Measurements from ENCODE around the gene CBARP.
"Not testable (repeated sequence)": the region's sequence is repeated elsewhere in the genome, so short reads cannot be mapped to it uniquely, and the experiment has no call there.

The CBARP gene

DNA sequence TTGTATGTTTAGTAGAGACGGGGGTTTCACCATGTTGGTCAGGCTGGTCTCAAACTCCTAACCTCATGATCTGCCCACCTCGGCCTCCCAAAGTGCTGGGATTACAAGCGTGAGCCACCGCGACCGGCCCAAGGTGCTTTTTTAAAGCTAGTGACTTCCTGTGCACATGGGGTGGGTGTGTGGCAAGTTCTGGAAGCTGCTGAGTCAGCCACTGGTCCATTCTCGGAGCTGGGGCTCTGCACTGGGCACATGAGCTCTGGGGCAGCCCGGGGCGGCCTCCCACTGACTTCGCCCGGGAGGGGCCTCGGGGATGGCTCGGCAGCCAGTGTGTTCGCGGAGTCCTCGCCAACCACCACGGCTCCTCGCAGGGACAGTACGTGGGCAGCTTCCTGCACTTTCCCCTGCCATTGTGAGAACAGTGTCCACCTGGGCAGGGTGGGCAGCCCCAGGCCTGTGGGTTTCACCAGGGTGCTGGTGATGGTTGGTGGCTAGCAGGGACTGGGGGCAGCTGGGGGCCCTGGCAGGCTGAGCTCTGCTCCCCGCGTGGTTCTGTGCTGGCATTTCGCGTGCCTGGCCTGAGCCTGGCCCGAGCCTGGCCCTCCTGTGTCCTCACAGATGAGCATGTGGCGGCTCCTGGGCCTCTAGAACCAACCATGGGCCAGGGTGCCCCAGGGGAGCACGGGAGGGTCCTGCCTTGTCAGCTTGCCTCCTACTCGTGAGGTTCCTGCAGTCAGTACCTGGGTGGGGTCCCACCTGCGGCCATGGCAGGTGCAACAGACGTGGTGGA, 12.2 kb downstream of the CBARP start:
- DNase-seq: no peak

- DNase-seq: no peak
These were observed 13.0 kb downstream of the CBARP start for GRCh38 chr19:1224847-1225246.

GRCh38 chr19:1224047-1224825, 13.6 kb downstream of the CBARP start:
- no peak for DNase-seq

DNA sequence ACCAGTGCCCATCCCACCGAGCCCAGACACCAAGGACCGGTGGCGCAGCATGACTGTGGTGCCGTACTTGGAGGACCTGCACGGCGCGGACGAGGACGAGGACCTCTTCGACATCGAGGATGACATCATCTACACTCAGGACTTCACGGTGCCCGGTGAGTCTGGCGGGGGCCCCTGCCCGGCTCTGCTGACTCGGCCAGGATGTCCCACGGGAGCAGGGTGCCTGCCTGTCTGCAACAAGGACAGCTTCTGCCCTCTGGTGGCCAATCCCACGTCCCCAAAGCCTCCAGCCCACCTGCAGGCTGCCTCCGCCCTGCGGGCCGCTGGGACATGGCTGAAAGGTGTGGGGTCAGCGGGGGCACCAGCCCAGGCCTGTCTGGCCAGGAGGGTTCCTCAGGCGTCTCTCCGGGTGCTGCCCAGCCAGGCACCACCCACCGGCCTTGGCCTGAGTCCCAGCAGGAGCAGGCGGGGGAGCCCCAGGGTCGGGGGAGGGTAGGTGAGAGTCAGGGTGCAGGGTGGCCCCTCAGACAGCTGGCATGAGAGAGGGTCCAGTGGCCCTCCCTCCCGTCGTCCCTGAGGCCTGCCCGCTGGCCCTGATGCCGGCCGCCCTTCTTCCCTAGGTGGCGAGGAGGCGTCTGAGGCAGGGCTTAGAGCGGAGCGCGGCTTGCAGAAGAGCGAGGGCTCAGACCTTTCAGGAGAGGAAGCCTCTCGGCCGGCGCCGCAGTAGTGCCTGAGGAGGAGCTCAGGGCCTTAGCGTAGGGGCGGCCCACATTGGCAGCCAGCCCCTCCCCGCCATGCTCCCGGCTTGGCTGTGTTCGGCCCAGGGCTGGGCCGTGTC, 14.6 kb downstream of the CBARP start:
- DNase-seq: no peak

DNA sequence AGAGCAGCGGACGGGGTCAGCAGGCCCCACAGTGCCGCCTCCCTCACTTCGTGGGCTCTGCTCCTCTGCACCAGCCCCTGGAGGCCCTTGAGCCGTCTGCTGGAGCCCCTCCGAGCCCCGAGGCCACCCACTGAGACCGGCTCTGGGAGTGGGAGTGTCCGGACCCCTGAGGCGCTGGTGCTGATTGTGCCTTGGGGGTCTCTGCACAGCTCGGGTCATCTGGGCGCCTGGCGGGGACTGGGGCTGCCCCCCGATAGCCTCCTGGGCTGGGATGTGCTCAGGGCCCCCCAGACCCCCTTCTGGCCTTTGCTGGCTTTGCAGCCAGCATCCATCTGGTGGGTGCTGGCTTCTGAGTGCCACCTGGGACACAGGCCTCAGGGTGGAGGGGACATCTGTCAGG, 15.4 kb downstream of the CBARP start:
- DNase-seq: no peak

DNA sequence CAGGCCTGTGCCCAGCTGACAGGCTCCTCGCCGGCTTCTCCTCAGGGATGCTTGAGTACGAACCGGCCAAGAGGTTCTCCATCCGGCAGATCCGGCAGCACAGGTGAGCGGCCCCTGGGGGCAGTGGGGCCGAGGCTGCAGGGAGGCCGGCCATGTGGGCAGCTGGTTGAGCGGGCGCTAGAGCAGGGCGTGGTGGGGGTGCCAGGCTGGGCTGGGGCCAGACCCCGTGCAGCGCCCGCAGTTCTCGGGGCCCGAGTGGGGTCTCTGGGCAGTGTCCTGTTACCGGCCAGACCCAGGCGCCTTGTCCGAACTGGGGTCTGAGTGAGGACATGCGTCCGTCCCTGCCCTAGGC, 15.9 kb downstream of the CBARP start:
- DNase-seq: no peak

GRCh38 chr19:1220976-1221903, 16.6 kb downstream of the CBARP start:
- no peak for DNase-seq

- DNase-seq: no peak
These were observed 17.3 kb downstream of the CBARP start for GRCh38 chr19:1220477-1220930.

DNA sequence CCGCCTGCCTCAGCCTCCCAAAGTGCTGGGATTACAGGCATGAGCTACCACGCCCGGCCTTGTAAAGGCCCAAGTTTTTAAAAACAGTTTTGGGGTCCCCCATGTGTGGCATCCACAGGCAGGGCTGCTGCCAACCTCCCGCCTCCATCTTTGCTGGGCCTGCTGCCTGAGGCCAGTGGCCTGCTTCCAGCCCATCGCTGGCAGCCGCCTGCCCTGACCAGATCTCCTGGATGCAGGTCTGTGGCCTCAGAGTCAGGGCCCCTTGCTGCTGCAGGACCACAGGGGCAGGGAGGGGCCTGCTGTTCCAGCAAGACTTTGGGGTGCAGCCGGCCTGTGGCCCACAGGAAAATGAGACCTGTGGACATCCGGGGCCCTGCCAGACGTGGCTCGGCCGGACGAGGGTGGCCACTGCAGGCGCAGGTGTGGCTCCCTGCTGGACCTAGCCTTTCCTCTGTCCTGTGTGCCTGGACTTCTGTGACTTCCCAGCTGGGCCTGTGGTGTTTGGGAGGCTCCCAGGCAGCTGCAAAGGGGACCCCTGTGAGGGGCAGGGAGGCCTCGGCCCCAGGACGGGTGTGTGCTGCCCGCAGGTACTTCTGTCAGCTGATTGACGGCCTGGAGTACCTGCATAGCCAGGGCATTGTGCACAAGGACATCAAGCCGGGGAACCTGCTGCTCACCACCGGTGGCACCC, 17.9 kb downstream of the CBARP start:
- DNase-seq: no peak

DNA sequence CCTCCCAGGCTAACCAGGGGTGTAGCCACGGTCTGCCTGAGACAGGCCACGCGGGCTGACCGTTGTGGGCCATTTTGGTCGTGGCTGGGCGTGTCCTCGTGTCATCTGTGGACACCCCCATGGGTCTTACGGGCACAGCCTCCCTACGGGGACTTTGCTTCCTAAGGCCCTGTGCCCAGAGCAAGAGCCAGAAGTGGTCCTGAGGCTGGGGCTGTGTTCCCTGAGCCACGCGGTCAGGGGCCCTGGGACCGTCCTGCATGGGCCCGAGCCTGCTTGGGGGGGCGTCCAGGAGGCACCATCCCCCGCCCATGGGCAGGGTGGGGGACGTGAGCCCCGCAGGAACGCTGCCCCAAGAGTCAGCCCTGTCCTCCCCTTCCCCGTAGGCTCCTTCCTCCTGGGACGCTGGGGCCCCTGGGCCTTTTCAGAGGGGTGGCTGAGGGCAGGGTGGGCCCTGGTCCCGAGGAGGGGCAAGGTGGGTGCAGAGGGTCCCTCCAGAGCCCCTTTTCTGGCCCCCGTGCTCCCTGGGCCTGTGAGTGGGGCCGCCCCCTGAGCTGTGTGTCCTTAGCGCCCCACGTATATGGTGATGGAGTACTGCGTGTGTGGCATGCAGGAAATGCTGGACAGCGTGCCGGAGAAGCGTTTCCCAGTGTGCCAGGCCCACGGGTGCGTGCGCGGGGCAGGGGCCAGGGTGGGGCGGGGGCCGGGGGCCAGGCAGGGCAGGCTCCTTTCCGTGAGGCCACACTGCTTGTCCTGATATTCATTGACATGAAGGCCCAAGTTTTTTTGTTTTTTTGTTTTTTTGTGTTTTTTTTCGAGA, 18.8 kb downstream of the CBARP start:
- DNase-seq: no peak

GRCh38 chr19:1217366-1217765, 20.4 kb downstream of the CBARP start:
- DNase-seq: no peak

DNA sequence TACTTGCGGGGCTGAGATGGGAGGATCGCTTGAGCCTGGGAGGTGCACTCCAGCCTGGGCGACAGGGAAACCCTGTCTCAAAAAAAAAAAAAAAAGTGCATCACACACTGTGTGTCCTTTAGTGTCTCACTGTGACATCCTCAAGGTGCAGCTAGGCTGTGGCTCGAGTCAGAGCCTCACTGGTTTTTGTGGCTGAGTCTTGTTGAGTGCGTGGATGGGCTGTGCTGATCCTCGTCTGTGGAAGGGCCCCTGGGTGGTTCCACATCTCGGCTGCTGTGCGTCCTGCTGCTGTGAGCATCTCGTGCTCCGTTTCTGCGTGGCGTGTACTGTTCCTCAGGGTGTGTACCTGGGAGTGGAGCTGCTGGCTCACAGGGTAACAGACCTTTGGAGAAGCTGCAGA, 21.0 kb downstream of the CBARP start:
- DNase-seq: no peak

- no peak for DNase-seq
These were observed 22.7 kb downstream of the CBARP start for GRCh38 chr19:1214862-1215731.

DNA sequence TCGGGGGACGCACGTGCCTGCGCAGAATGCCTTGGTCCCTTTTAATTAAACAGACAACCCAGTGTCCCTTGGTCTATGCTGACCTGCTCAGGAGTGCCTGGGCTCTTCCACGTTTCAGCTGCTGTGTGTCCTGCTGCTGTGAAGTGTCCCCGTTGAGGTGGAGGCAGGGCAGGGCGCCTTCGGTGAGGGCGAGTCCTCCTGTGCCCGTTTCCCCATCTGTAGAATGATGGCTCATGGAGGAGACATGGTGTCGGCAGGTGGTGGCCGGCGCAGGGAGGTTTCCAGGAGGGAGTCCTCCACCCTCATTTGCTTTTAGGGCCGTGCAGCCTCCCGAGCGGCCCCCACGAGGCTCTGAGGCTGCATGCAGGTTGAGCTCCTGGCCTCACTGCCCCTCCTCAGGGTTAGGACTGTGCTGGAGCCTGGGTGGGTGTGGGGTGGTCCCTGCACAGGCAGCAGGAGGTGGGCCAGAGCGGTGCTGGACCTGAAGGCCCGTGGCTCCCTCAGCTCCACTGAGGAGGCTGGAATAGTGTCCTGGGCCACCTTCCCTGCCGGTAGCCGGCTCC, 23.4 kb downstream of the CBARP start:
- DNase-seq: no peak

DNA sequence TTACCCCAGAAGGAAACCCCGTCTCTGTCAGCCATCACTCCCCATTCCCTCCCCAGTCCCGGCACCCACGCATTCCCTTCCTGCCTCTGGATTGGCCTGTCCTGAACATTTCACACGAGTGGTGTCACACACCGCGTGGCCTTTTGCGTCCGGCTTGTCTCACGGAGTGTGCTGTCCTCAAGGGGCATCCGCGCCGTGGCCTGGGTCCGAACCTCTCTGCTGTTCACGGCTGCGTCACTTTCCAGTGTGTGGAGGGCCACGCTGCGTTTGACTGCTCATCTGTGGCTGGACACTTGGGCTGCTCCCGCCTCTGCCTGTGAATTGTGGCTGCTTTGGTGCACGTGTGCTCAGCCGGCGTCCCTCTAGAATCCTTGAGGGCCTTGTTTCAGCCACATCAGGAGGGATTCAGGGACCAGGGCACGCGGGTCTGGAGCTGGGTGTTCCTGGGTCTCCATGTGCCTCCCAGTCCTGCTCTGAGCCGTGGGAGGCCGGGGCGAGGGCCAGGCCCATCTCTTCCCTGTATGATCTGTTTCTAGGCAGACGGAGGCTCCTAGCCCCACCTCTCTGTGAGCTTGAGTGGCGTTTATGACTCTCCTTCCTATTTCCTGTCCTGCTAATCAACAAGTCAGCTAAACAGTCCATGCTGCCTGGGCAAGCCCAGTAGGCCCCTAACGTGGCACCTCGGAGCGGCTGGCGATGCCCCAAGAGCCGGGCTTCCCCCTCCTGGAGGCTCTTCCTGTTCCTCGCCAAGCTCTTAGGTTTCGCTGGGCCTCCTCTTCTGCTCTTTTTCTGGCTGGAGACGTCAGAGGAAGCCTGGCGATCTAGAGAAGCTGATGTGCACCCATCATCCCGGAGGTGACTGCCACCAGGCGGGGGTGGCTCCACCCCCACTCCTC, 24.2 kb downstream of the CBARP start:
- no peak for DNase-seq

DNA sequence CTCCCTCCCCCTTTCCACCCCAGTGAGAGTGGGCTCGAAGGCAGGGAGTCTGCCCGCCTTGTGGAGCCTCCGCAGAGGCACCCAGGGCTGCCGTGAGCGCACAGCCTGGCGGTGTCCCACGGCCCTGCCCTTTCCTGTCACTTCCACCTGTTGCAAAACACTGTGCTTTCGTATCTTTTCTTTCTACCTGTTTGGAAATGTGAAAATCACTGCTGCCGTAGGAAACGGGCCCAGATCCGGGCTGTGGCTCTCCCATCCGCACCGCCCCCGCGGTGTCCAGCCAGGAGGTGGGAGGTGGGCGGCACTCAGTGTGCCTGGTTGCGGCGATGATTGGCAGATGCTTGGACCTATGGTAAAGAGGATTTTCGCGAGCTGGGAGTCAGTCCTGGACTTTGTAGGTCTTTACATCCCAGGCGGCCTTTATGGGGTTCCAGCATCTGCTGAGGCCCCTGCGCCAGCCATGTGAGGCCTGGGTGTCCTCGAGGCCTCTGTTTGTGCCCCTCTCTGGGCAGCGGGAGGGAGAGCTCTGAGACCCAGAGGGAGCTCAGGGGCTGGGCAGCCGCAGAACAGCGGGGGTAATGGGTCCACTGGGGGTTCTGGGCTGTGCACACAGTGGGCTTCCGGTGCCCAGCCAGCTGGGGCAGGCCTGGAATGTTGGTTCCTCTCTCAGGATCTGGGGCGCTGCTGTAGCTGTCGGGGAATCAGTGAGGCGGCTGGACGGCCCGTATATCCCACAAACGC, 26.1 kb downstream of the CBARP start:
- DNase-seq: no peak

GRCh38 chr19:1210227-1210538, 27.6 kb downstream of the CBARP start:
- DNase-seq: no peak

DNA sequence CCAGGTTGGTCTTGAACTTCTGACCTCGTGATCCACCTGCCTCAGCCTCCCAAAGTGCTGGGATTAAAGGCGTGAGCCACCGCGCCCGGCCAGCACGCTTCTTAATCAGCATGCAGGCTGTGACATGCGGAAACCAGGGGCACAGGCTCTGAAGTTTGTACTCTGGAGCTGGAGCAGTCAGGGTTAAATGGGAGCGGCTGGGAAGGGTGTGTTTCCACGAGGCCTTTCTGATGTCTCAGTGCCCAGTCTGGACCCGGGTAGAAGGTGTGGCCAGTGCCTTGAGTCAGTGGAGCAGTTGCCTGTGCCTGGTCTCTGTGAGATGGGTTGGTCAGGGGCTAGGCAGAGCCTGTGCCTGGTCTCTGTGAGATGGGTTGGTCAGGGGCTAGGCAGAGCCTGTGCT, 29.0 kb downstream of the CBARP start:
- not testable (repeated sequence) for DNase-seq
